SK-N-MC (cell line): Measurements from ENCODE around the gene BRINP3.

Experiments
- DNase-seq: peaks from one replicate; pipeline ENCODE4 v3.0.0-alpha.2; 2011; ENCODE audit warnings: low read depth, low spot score
- H3K27ac ChIP-seq: fragments of 200-600 bp; sonication (generic); 2 replicates; pipeline ENCODE4 v1.5.1; 2016; ENCODE audit warnings: mixed run types
- H3K36me3 ChIP-seq: fragments of 200-600 bp; sonication (generic); 2 replicates; pipeline ENCODE4 v1.6.1; 2017; ENCODE audit warnings: antibody characterized with exemption, low read length, mixed read lengths; ENCODE audit not compliant: insufficient read depth
- H3K4me3 ChIP-seq: fragments of 200-600 bp; sonication (generic); 2 replicates; pipeline ENCODE4 v1.5.1; 2016
- H3K9ac ChIP-seq: fragments of 200-600 bp; sonication (generic); 2 replicates; pipeline ENCODE4 v1.8.0; 2017; ENCODE audit warnings: mixed run types, mixed read lengths; ENCODE audit not compliant: insufficient read length
- H3K9me3 ChIP-seq: fragments of 200-600 bp; sonication (generic); 2 replicates; pipeline ENCODE4 v1.6.1; 2017; ENCODE audit warnings: low read depth, mild to moderate bottlenecking, antibody characterized with exemption, low read length, moderate library complexity, mixed read lengths
- EZH2 ChIP-seq: fragments of 200-600 bp; sonication (generic); IDR thresholded peaks from one replicate; pipeline ENCODE4 v1.6.1; 2017; ENCODE audit warnings: antibody characterized with exemption
- FOXP2 ChIP-seq: optimal IDR thresholded peaks from 2 replicates; pipeline ENCODE3; 2011; ENCODE audit warnings: mild to moderate bottlenecking, moderate library complexity; ENCODE audit not compliant: insufficient read depth; ENCODE audit errors: extremely low read length, control extremely low read depth
- POLR2AphosphoS5 ChIP-seq: IDR thresholded peaks from 2 replicates; pipeline ENCODE4 v1.6.1; 2012; ENCODE audit warnings: mild to moderate bottlenecking, low read depth, low read length, borderline replicate concordance

Gene BRINP3

DNA sequence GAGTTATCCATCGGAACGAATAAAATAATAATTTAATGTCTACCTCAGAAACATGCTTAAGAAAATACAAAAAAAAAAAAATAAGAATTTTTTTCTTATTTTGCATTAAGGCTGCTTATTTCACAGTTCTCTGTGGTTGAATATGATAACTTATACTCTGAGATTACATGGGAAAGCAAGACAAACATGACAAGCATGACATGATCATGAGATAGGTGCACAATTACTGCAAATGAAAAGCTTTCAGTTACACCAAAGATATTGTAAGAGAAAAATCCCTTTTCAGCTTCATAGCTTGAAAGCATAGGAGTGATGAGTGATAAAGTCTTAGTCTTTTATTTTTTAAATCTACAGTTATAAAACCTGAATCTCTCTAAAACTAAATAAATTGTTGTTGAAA lies 154.1 kb downstream of the BRINP3 start:
- DNase-seq = no peak
- Histone ChIP-seq H3K4me3 (no peak overlapping the region), H3K9ac (no peak overlapping the region), H3K9me3 (no peaks in the 10 kb centered on the region), H3K27ac (no peak overlapping the region), H3K36me3 (no peaks in the 10 kb centered on the region)
- no peak for TF ChIP-seq EZH2

GRCh38 chr1:190322274-190322673 lies 155.4 kb downstream of the BRINP3 start:
- DNase-seq = no peak
- TF ChIP-seq POLR2AphosphoS5 (no peak), FOXP2 (no peak), EZH2 (no peak)
- H3K9me3 ChIP-seq = no peaks in the 10 kb centered on the region
- H3K4me3 ChIP-seq = no peak overlapping the region
- no peak overlapping the region for H3K27ac ChIP-seq
- H3K9ac ChIP-seq = no peak overlapping the region
- no peaks in the 10 kb centered on the region for H3K36me3 ChIP-seq

DNA sequence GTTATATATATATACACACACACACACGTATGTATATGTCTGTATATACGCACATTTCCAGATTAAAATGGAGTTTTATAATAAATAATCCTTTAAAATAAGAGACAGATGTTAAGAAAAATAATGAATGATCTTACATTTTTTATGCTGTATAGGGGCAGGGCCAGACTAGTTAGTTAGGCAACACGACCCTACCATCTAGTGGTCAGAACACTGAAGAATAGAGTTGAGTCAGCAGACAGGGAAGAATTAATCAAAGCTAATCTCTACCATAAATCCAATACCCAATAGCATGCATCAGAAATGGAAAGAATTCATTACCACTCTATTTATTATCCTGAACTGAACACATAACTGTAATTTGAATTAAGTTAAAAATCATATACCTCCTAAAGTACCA lies 156.7 kb downstream of the BRINP3 start:
- no peaks in the 10 kb centered on the region for H3K36me3 ChIP-seq
- DNase-seq = no peak
- TF ChIP-seq FOXP2 (no peak), EZH2 (no peak), POLR2AphosphoS5 (no peak)
- H3K27ac ChIP-seq = no peak overlapping the region
- no peak overlapping the region for H3K4me3 ChIP-seq
- H3K9me3 ChIP-seq = no peaks in the 10 kb centered on the region
- no peak overlapping the region for H3K9ac ChIP-seq

DNA sequence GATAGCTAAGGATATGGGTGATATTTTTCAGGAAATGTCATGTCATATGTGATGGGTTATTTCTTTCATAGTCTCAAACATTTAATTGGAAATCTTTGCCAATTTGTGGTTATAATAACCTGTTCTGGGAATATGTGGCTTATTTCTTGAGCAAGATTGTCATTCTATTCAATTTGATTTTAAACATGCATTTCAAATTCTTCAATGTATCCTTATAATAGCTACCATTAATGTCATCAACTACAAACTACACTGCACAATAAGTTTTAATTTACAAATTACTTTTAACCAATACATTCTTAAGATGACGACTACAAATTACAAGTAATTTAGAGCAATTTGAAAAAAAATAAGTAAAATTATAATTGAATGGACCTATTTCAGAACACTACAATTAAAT lies 164.9 kb downstream of the BRINP3 start:
- Histone ChIP-seq H3K4me3 (no peak overlapping the region), H3K9me3 (no peaks in the 10 kb centered on the region), H3K9ac (no peak overlapping the region), H3K27ac (no peak overlapping the region), H3K36me3 (no peaks in the 10 kb centered on the region)
- TF ChIP-seq EZH2 (no peak), FOXP2 (no peak)
- DNase-seq = no peak

DNA sequence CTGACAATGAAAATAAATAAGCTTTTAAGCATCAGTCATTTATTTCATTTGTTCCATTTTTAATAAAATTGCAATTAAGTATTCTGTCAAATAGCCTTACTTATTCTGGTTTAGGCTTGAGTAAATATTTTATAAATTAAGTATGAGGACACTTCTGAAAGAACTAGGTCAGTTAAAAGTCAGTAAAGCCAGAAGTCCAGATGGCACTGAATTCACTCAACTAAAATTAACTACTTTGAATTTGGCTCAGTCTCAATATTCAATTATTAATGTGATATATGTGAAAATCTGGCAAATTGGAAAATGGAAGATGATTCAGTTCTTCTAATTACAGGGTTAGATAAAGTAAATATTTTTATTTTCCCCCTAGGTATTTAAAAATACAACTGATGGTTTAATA lies 174.2 kb downstream of the BRINP3 start:
- no peak overlapping the region for H3K4me3 ChIP-seq
- H3K27ac ChIP-seq = no peak overlapping the region
- no peak for DNase-seq
- H3K36me3 ChIP-seq = no peaks in the 10 kb centered on the region
- no peaks in the 10 kb centered on the region for H3K9me3 ChIP-seq
- no peak overlapping the region for H3K9ac ChIP-seq
- TF ChIP-seq POLR2AphosphoS5 (no peak), FOXP2 (no peak), EZH2 (no peak)

GRCh38 chr1:190296453-190296852 lies 181.2 kb downstream of the BRINP3 start:
- DNase-seq = no peak
- no peak overlapping the region for H3K9ac ChIP-seq
- no peak overlapping the region for H3K4me3 ChIP-seq
- H3K27ac ChIP-seq = no peak overlapping the region
- no peaks in the 10 kb centered on the region for H3K9me3 ChIP-seq
- H3K36me3 ChIP-seq = no peaks in the 10 kb centered on the region
- no peak for TF ChIP-seq FOXP2
- no peak for TF ChIP-seq POLR2AphosphoS5

DNA sequence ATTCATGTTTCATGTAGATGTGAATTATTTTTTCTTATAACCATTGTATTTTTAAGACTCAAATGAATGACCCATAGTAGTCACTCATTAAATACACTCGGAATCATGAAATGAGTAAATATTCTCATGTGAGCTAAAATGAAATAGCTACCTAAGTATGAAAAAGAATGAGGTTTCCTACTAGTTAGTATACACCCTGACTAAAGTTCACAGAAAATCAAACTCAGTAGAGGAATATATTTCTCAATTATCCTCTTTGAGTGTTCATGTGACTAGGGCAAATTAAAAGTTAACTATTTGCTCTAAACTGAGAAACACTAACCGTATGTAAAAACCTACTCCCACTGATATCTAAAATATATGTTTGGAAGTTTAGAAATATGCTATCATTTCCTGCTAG lies 187.8 kb downstream of the BRINP3 start:
- no peak for DNase-seq
- no peak overlapping the region for H3K27ac ChIP-seq
- no peak overlapping the region for H3K4me3 ChIP-seq
- H3K36me3 ChIP-seq = no peaks in the 10 kb centered on the region
- no peaks in the 10 kb centered on the region for H3K9me3 ChIP-seq
- TF ChIP-seq EZH2 = no peak
- TF ChIP-seq POLR2AphosphoS5 = no peak
- no peak for TF ChIP-seq FOXP2
- H3K9ac ChIP-seq = no peak overlapping the region

GRCh38 chr1:190286111-190286510 lies 191.6 kb downstream of the BRINP3 start:
- no peaks in the 10 kb centered on the region for H3K36me3 ChIP-seq
- H3K9me3 ChIP-seq = no peaks in the 10 kb centered on the region
- TF ChIP-seq EZH2 (no peak), POLR2AphosphoS5 (no peak), FOXP2 (no peak)
- H3K9ac ChIP-seq = no peak overlapping the region
- DNase-seq = no peak
- no peak overlapping the region for H3K27ac ChIP-seq
- no peak overlapping the region for H3K4me3 ChIP-seq

DNA sequence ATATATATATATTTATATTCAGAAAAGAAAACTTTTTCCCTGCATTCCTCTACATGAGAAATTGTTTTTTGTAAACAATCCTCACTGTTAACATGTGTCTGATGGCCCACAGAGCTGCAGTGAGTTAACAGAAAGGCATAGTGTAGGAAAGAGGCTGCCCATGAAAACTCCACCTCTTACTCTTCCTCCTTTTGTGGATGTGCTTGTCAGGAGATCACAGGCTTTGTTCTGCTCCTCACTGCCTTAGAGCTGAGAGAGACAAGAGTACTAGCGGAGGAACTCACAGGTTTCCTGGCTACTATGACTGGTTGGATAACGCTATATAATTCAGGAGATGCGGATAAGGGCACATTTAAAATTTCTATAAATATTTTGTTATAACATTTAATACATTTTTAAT lies 200.6 kb downstream of the BRINP3 start:
- Histone ChIP-seq H3K9ac (no peak overlapping the region), H3K27ac (no peak overlapping the region), H3K4me3 (no peak overlapping the region), H3K9me3 (no peaks in the 10 kb centered on the region), H3K36me3 (no peaks in the 10 kb centered on the region)
- no peak for DNase-seq
- TF ChIP-seq POLR2AphosphoS5 (no peak), FOXP2 (no peak), EZH2 (no peak)
